Panc1 (cell line): ENCODE data around the gene DOK5.

Source experiments
- CTCF ChIP-seq: fragments of 450-650 bp; IDR thresholded peaks from 2 replicates; pipeline ENCODE4 v1.5.1; 2017; ENCODE audit warnings: mild to moderate bottlenecking
- POLR2AphosphoS5 ChIP-seq: IDR thresholded peaks from 2 replicates; pipeline ENCODE4 v1.6.1; 2012; ENCODE audit warnings: mild to moderate bottlenecking, low read depth, low read length, moderate library complexity
- SIN3A ChIP-seq: IDR thresholded peaks from 2 replicates; pipeline ENCODE4 v1.6.1; 2012; ENCODE audit warnings: low read depth, mild to moderate bottlenecking, low read length, moderate library complexity, borderline replicate concordance; ENCODE audit not compliant: insufficient read depth

- TF ChIP-seq CTCF (no peak), SIN3A (no peak), POLR2AphosphoS5 (no peak)
Observed at GRCh38 chr20:54467622-54468021, 7.8 kb upstream of the DOK5 start.
